HG03159 (cell line): ENCODE measurements around the gene FAM163B.

Experiments used
- ATAC-seq: cut with Tn5 transposase; IDR thresholded peaks from one replicate; pipeline ENCODE4 v1.9.1; 2021; ENCODE audit warnings: mild to moderate bottlenecking, moderate library complexity; ENCODE audit not compliant: unreplicated experiment

The FAM163B gene

GRCh38 chr9:133552236-133552635 is 57.0 kb downstream of the FAM163B start:
- no peak for ATAC-seq

DNA sequence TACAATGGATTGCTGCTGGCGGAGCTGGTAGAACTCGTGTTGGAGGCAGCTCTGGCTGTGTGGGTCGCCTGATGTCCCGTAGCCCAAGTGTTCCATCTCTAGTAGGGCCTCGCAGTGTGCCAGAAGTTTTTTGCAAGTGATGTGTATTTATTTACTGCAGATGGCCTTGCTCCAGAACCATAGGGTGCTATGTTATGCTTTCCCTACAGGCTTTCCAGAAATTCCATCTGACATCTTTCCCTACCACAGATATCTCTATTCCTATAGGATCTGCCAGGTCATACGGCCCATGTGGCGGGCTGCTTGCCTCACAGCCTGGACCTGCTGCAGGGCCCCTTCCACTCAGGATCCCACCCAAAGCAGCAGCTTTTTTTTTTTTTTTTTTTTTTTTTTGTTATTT is 57.7 kb downstream of the FAM163B start:
- ATAC-seq: no peak

- ATAC-seq: no peak
Observed at GRCh38 chr9:133547116-133547515, 62.1 kb downstream of the FAM163B start.

- ATAC-seq: no peak
Observed at GRCh38 chr9:133546287-133546680, 62.9 kb downstream of the FAM163B start.

GRCh38 chr9:133545494-133546286 is 63.5 kb downstream of the FAM163B start:
- ATAC-seq: no peak

DNA sequence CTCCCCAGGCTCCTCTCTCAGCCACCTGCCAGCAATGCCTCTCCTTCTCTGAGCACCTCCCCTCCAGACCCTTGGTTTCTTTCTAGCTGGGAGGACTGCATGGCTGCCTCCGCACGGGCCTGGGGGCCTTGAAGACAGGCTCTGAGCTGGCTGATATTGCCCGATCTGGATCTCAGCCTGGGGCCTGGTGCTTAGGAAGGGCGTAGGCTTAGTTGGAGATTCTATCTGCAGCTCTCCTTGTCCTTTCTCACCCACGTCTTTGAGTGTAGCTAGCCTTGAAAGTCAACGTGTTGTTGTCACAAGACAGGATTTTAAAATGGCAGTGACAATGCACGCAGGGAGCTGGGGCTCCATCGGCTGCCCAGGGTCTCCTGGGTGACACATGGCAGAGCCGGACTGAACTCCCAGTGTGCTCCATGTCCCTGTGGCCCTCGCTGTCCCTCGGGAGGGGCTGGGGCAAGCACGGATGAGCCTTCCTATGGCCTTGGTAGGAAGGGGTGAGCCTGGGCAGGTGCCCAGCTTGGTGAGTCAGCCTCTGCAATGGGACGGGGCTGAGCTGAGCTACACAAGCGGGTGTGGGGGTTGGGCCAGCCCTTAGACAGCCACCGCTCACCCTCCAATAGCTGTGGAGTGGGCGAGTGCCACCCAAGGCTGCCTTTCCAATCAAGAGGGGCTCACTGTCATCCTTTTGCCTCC is 65.3 kb downstream of the FAM163B start:
- no peak for ATAC-seq

- ATAC-seq: no peak
Observed at GRCh38 chr9:133542002-133542401, 67.2 kb downstream of the FAM163B start.

- ATAC-seq: no peak
Observed at GRCh38 chr9:133540698-133541025, 68.5 kb downstream of the FAM163B start.

DNA sequence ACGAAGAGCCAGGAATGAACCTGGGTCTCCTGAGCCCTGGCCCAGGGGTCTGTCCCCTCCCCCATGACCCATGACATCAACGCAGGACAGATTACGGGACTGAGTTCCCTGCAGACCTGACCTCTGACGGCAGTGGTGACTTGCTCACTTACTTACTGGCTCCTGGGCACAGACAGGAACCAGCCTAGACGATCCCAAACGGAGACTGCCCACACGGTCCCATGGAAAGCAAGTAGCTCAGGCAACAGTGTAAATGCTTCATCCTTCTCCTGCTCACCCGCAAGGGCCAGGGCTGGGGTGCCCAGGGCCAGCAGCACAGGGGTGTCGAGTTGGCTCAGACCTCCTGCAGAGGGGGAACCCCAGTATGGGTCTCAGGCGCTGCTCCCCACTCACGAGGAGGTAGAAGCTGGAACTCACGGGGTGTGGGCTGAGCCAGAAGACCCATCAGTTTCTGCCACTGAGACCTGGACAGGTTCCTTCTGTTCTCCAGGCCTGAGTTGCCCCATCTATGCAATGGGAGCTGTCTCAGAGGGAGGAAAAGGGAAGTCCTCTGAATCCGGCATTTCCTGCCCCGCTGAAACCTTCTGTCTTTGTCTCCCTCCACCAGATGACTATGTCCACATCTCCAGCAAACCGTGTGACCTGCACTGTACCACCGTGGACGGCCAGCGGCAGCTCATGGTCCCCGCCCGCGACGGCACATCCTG is 69.0 kb downstream of the FAM163B start:
- ATAC-seq: no peak

GRCh38 chr9:133538851-133539833 is 70.0 kb downstream of the FAM163B start:
- no peak for ATAC-seq

DNA sequence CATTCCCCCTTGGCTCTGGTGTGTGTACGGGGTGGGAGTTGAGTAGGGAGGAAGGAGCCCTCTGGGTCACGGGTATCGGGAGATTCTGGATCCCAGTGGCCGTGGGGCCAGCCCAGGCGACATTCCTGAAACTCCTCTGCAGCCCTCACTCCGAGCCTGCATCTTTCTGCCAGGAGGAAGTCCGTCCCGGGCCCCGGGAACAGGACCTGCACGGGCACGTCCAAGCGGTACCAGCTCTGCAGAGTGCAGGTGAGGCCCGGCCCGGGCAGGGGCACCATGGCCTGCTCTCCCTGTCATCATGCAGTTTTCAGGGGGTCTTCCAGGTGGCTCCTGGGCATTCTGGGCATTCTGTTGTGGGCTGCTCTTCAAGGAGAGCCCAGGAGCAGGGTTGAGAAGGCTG is 71.0 kb downstream of the FAM163B start:
- no peak for ATAC-seq

GRCh38 chr9:133537257-133537656 is 71.9 kb downstream of the FAM163B start:
- no peak for ATAC-seq

- no peak for ATAC-seq
Observed at GRCh38 chr9:133536536-133536935, 72.7 kb downstream of the FAM163B start.

GRCh38 chr9:133536080-133536479 is 73.1 kb downstream of the FAM163B start:
- ATAC-seq: no peak

- no peak for ATAC-seq
Observed at GRCh38 chr9:133535306-133535877, 73.8 kb downstream of the FAM163B start.

GRCh38 chr9:133534346-133535291 is 74.6 kb downstream of the FAM163B start, which contains the start of gene ADAMTSL2:
ADAMTSL2 (plus strand) TSS chr9:133534704; CDS start chr9:133536713, 2,009 bp downstream.
- no peak for ATAC-seq

GRCh38 chr9:133533857-133534256 is 75.3 kb downstream of the FAM163B start:
- ATAC-seq: no peak

- ATAC-seq: no peak
Observed at GRCh38 chr9:133532937-133533668, 76.1 kb downstream of the FAM163B start.
